GM13976 (cell line): Measurements from ENCODE around the gene SHCBP1L.

ENCODE experiments used
- DNase-seq: peaks from one replicate; pipeline ENCODE4 v3.0.0; 2012; ENCODE audit warnings: low spot score
- CTCF ChIP-seq: IDR thresholded peaks from 2 replicates; pipeline ENCODE4 v1.5.1; 2012; ENCODE audit warnings: borderline replicate concordance, mild to moderate bottlenecking; ENCODE audit not compliant: insufficient read depth; ENCODE audit errors: extremely low read depth, missing control alignments, control extremely low read depth
- in situ Hi-C: fragments of 300-500 bp; cut with MboI; formaldehyde crosslinking; loops from one replicate; pipeline ENCODE4 v1.12.0; 2022; ENCODE audit warnings: low sequenced_read_pairs, mixed read lengths, inconsistent platforms; ENCODE audit not compliant: unreplicated experiment

SHCBP1L gene

DNA sequence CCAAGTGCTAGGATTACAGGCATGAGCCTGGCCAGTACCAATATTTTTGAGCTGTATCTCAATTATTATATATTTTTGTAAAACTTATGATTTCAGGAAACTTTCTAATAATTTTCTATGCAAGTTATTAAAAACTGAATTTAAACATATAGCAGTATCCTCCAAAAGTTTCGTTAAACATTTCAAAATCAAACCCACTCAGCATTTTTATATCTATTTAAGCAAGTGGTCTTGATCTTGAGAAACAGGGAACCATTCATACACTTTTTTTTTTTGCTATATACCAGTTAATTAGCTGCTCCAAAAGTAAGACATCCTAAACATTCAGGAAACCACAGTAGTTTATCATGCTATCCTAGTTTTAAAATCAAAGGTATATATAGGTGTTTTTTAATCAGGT, 22.0 kb downstream of the SHCBP1L start:
- no peak for TF ChIP-seq CTCF
- in situ Hi-C loops, result no loop called here

DNA sequence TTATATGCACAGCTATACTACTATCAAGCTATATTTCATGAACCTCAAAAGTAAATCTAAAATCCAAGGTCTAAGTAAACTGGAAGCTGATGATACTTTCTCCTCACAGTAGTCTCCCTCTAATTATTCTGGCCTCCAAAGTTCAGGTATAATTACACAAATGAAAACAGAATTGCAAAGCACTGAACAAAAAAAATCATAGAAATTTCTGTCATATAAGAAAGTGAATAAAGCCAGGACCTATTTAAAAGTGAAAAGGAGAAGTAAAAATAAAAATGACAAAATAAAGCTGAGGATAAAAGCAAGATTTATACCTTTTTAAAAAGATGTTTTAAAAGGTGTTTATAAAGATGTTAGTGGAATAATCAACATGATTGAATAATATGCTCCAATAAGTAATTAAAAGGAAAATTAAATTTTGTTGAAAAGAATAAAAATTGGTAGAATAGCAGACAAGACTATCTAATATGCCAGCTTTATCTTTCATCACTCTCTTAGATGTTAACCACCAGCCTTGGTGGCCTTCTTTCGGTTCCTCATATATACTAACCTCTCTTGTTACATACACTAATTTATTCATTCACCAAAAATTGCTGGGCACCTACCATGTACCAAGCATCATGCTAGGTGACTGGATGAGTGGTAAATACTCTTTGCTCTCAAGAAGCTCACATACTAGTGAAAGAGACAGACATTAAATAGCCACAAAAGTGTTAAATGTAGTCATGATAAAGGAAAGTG, 25.1 kb downstream of the SHCBP1L start:
- DNase-seq, result no peak
- no peak for TF ChIP-seq CTCF
- in situ Hi-C loops, result no loop called here

More for the DNA sequence above, 22.0 kb downstream of the SHCBP1L start:
- DNase-seq, result no peak

DNA sequence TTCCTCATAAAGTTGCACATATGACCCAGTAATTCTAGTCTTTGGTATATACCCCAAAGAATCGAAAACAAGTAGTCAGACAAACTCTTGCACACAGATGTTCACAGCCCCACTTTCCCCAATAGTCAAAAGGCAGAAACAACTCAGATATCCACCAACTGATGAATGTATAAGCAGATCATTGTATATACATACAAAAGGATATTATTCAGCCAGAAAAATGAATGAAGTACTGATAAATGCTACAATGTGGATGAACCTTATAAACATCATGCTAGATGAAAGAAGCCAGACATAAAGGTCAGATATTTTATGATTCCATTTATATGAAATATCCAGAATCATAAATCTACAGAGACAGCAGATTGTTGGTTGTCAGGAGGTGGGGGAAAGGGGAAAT, 27.3 kb downstream of the SHCBP1L start:
- in situ Hi-C loops, result no loop called here
- DNase-seq, result no peak
- TF ChIP-seq CTCF, result no peak

GRCh38 chr1:182917378-182917777, 35.6 kb downstream of the SHCBP1L start:
- TF ChIP-seq CTCF, result no peak
- no peak for DNase-seq
- in situ Hi-C loops, result no loop called here

DNA sequence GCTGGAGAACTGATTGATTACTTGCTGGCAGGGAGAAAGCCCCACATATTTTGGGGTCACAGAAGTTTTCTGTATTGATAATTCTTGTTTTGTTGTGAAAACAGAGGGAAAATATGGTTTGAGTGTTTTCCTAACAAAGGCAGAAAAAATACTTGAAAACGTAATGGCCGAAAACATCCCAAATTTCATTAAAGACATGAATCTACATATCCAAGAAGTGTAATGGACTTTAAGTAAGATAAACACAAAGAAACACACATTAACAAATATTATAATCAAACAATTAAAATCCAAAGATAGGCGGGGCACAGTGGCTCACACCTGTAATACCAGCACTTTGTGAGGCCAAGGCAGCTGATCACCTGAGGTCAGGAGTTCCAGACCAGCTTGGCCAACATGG, 39.6 kb downstream of the SHCBP1L start:
- in situ Hi-C loops, result no loop called here
- no peak for TF ChIP-seq CTCF

DNA sequence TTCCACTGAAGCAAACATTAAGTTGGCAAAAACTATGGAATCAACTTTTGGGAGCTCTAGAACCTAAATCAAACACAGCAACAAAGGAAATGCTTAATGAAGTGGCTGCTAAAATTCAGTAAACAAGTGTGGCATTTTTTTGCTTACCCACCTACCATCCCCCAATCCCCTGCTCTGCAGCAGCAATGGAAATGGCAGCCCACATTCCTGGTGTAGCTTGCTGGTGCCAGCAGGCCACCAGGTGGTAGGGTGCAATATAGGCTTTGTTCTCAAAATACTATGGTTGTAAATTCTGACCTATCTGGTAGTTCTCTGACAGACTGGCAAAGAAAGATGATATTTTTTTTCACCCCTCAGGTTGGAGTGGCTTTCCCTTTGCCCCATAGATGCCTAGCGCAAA, 42.8 kb downstream of the SHCBP1L start:
- no peak for TF ChIP-seq CTCF
- DNase-seq, result no peak
- in situ Hi-C loops, result no loop called here

More for the DNA sequence above, 39.6 kb downstream of the SHCBP1L start:
- no peak for DNase-seq
